Stimulated activated effector memory CD8-positive, alpha-beta T cell treated with anti-CD3 and anti-CD28 coated beads, Interleukin-12 subunit alpha, Interleukin-12 subunit beta, amount 100 ng/mL, for 72 hours (primary cell): ENCODE data around the gene MRPL34.

Source experiments
- ATAC-seq: fragments of 150-1000 bp; cut with Tn5 transposase; 2 replicates; pipeline ENCODE4 v1.10.0; 2021
- DNase-seq, 2 donors: peaks; one replicate each; pipeline ENCODE4 v3.0.0; 2021 to 2022; ENCODE audit warnings: low spot score in 2 of 2
- H3K27ac Mint-ChIP-seq: one replicate; pipeline ENCODE4 v1.8.0; 2022; ENCODE audit warnings: mild to moderate bottlenecking, mixed read lengths
- H3K36me3 Mint-ChIP-seq: one replicate; pipeline ENCODE4 v1.8.0; 2022; ENCODE audit warnings: mild to moderate bottlenecking, mixed read lengths
- H3K4me1 Mint-ChIP-seq: one replicate; pipeline ENCODE4 v1.8.0; 2022; ENCODE audit warnings: mixed read lengths
- H3K4me3 Mint-ChIP-seq: one replicate; pipeline ENCODE4 v1.8.0; 2022; ENCODE audit warnings: mild to moderate bottlenecking, mixed read lengths
- H3K9me3 Mint-ChIP-seq: one replicate; pipeline ENCODE4 v1.8.0; 2022; ENCODE audit warnings: mixed read lengths

The MRPL34 gene

DNA sequence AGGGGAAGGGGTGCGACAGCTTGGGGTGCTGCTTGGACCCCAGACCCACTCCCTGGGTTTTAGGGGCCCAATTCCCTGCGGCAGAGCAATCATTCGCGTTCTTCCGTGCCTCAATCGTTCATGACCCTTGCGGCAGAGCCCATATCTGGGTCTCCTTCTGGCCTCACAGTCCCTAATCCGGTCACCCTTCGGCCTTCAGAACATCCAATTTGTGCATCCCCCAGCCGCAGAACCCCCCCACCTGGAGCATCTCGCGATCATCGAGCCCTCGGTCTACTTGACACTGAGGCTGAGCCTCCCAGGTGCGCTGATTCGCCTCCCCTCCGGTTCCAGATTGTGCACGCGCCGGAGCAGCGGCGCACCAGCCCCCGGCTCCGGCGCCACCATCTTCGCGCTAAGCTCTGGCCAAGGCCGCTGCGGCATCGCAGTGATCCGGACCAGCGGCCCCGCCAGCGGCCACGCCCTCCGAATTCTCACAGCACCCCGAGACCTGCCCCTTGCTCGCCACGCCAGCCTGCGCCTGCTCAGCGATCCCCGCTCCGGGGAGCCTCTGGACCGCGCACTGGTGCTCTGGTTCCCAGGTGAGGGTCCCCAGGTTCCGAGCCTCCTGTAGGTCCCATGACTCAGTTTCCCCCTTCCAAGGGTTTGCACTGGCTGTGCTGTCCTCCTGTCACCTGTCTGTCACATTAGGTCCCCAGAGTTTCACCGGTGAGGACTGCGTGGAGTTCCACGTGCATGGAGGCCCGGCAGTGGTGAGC lies 32.2 kb downstream of the MRPL34 start:
- Mint-ChIP-seq H3K36me3 (peaks cover 45% of the 10 kb centered on the region), H3K4me1 (peaks cover 44% of the 10 kb centered on the region), H3K9me3 (no peaks in the 10 kb centered on the region), H3K27ac (peak overlapping the region; percentile 98), H3K4me3 (peak overlapping the region; percentile 98)
- ATAC-seq (peak; percentile 2), DNase-seq (peak in 1 of 2 donors; percentile 68)

- Mint-ChIP-seq H3K27ac (no peak overlapping the region), H3K9me3 (no peaks in the 10 kb centered on the region), H3K4me3 (peak overlapping the region; percentile 98), H3K4me1 (peaks cover 38% of the 10 kb centered on the region), H3K36me3 (peaks cover 47% of the 10 kb centered on the region)
- DNase-seq (no peak), ATAC-seq (no peak)
Measured at GRCh38 chr19:17338433-17339078, 32.9 kb downstream of the MRPL34 start.

DNA sequence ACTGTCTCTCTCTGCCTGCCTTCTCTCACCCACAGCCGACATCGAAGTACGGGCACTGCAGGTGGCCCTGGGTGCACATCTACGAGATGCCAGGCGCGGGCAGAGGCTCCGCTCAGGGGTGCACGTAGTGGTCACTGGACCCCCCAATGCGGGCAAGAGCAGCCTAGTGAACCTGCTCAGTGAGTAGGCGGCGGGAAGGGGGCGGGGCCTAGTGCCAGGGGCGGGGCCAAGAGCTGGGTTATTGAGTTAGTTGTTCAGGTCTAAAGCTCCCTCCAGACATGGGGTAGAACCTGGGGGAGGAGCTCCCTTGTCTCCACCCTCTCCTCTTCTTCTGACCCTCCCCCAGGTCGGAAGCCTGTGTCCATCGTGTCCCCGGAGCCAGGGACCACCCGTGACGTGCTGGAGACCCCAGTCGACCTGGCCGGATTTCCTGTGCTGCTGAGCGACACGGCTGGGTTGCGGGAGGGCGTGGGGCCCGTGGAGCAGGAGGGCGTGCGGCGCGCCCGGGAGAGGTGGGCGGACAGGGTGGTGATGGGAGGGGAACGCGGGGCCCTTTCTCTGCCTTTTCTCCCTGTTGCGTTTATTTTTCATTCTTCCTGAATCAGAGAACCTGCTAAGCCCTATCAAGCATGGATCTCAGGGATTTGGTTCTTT lies 33.5 kb downstream of the MRPL34 start:
- Mint-ChIP-seq H3K4me3 (peak overlapping the region; percentile 98), H3K27ac (no peak overlapping the region), H3K4me1 (peaks cover 32% of the 10 kb centered on the region), H3K9me3 (no peaks in the 10 kb centered on the region), H3K36me3 (peaks cover 47% of the 10 kb centered on the region)
- no peak for DNase-seq
- no peak for ATAC-seq

- ATAC-seq (no peak), DNase-seq (no peak)
- peaks cover 47% of the 10 kb centered on the region for H3K36me3 Mint-ChIP-seq
- H3K4me3 Mint-ChIP-seq = no peak overlapping the region
- H3K27ac Mint-ChIP-seq = no peak overlapping the region
- H3K4me1 Mint-ChIP-seq = peaks cover 24% of the 10 kb centered on the region
- H3K9me3 Mint-ChIP-seq = no peaks in the 10 kb centered on the region
Measured at GRCh38 chr19:17340302-17340870, 34.7 kb downstream of the MRPL34 start.

DNA sequence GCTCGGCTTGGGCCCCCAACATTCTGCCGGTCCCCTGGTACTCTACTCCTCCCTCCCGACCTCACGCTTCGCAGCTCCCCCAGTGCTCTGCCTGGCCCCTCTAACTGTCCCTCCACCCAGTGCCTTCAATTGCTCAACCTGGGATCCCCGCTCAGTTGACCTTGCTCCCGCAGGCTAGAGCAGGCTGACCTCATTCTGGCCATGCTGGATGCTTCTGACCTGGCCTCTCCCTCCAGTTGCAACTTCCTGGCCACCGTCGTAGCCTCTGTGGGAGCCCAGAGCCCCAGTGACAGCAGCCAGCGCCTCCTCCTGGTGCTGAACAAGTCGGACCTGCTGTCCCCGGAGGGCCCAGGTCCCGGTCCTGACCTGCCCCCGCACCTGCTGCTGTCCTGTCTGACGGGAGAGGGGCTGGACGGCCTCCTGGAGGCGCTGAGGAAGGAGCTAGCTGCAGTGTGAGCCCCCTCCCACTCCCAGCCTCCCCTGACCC lies 35.2 kb downstream of the MRPL34 start:
- Mint-ChIP-seq H3K4me3 (no peak overlapping the region), H3K4me1 (peaks cover 25% of the 10 kb centered on the region), H3K36me3 (peaks cover 47% of the 10 kb centered on the region), H3K9me3 (no peaks in the 10 kb centered on the region), H3K27ac (peak overlapping the region; percentile 61)
- DNase-seq (no peak), ATAC-seq (no peak)

GRCh38 chr19:17341386-17341785 lies 35.7 kb downstream of the MRPL34 start:
- no peak overlapping the region for H3K4me3 Mint-ChIP-seq
- ATAC-seq (no peak), DNase-seq (no peak)
- H3K36me3 Mint-ChIP-seq = peaks cover 47% of the 10 kb centered on the region
- peaks cover 27% of the 10 kb centered on the region for H3K4me1 Mint-ChIP-seq
- H3K27ac Mint-ChIP-seq = peak overlapping the region; percentile 61
- no peaks in the 10 kb centered on the region for H3K9me3 Mint-ChIP-seq

DNA sequence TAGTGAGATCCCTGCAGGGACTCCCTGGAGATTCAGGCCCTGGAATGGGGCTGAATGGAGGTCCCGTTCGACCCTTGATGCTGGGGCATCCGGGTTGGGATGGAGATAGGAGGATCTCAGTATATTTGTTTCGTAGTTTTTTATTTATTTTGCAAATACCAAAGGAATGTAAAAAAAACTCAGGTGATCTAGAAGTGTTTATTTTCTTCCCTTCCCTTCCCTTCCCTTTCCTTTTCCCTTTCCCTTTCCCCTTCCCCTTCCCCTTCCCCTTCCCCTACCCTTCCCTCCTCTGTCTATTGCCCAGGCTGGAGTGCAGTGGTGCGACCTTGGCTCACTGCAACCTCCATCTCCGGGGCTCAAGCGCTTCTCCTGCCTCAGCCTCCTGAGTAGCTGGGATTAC lies 36.2 kb downstream of the MRPL34 start:
- H3K27ac Mint-ChIP-seq = peak overlapping the region; percentile 61
- ATAC-seq = no peak
- peaks cover 47% of the 10 kb centered on the region for H3K36me3 Mint-ChIP-seq
- no peak overlapping the region for H3K4me3 Mint-ChIP-seq
- H3K4me1 Mint-ChIP-seq = peaks cover 24% of the 10 kb centered on the region
- no peaks in the 10 kb centered on the region for H3K9me3 Mint-ChIP-seq
- no peak for DNase-seq

DNA sequence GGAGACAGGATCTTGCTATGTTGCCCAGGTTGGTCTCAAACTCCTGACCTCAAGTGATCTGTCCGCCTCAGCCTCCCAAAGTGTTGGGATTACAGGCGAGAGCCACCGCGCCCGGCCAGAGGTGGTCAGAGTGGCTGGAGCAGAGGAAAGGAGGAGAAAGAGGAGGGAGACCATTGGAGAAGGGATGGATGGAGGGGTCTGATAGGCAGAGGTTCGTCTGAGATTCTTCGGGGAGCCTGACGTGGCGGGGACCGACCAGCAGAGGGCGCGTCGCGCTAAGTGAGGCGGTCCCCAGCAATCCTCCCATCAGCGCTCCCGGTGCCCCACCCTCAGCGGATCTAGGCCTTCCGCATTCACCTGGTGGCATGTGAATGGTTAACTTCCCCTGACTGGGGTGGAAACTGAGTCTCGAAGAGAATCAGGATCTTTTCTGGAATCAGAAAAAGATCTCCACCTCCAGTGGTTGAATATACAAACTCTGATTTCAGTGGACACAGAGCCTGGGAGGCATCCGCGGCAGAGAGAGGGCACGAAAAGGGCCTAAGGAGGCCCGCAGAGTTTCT lies 40.5 kb downstream of the MRPL34 start:
- ATAC-seq (peak; percentile 93), DNase-seq (peak; percentile 83 to 90)
- Mint-ChIP-seq H3K27ac (no peak overlapping the region), H3K4me1 (peaks cover 8% of the 10 kb centered on the region), H3K4me3 (no peak overlapping the region), H3K36me3 (peaks cover 19% of the 10 kb centered on the region), H3K9me3 (no peaks in the 10 kb centered on the region)

- no peaks in the 10 kb centered on the region for H3K9me3 Mint-ChIP-seq
- H3K4me3 Mint-ChIP-seq = no peak overlapping the region
- no peak for ATAC-seq
- peaks cover 7% of the 10 kb centered on the region for H3K36me3 Mint-ChIP-seq
- DNase-seq = no peak
- H3K4me1 Mint-ChIP-seq = peaks cover 14% of the 10 kb centered on the region
- peak overlapping the region; percentile 5 for H3K27ac Mint-ChIP-seq
Measured at GRCh38 chr19:17347361-17347760, 41.7 kb downstream of the MRPL34 start.

- DNase-seq (no peak), ATAC-seq (no peak)
- no peaks in the 10 kb centered on the region for H3K9me3 Mint-ChIP-seq
- peak overlapping the region; percentile 5 for H3K27ac Mint-ChIP-seq
- H3K36me3 Mint-ChIP-seq = peaks cover 2% of the 10 kb centered on the region
- H3K4me3 Mint-ChIP-seq = no peak overlapping the region
- peaks cover 14% of the 10 kb centered on the region for H3K4me1 Mint-ChIP-seq
Measured at GRCh38 chr19:17347877-17348276, 42.2 kb downstream of the MRPL34 start.

- H3K4me1 Mint-ChIP-seq = peaks cover 21% of the 10 kb centered on the region
- no peak overlapping the region for H3K4me3 Mint-ChIP-seq
- H3K9me3 Mint-ChIP-seq = no peaks in the 10 kb centered on the region
- no peaks in the 10 kb centered on the region for H3K36me3 Mint-ChIP-seq
- no peak overlapping the region for H3K27ac Mint-ChIP-seq
- ATAC-seq (no peak), DNase-seq (no peak)
Measured at GRCh38 chr19:17348700-17349099, 43.0 kb downstream of the MRPL34 start.

GRCh38 chr19:17351815-17352435 lies 46.3 kb downstream of the MRPL34 start:
- Mint-ChIP-seq H3K27ac (no peak overlapping the region), H3K4me3 (no peak overlapping the region), H3K9me3 (no peaks in the 10 kb centered on the region), H3K36me3 (no peaks in the 10 kb centered on the region), H3K4me1 (peaks cover 14% of the 10 kb centered on the region)
- ATAC-seq (no peak), DNase-seq (no peak)

GRCh38 chr19:17352608-17353280 lies 47.1 kb downstream of the MRPL34 start:
- H3K36me3 Mint-ChIP-seq = no peaks in the 10 kb centered on the region
- no peak overlapping the region for H3K4me3 Mint-ChIP-seq
- peaks cover 14% of the 10 kb centered on the region for H3K4me1 Mint-ChIP-seq
- ATAC-seq = no peak
- H3K9me3 Mint-ChIP-seq = no peaks in the 10 kb centered on the region
- peak overlapping the region; percentile 38 for H3K27ac Mint-ChIP-seq
- DNase-seq = no peak

DNA sequence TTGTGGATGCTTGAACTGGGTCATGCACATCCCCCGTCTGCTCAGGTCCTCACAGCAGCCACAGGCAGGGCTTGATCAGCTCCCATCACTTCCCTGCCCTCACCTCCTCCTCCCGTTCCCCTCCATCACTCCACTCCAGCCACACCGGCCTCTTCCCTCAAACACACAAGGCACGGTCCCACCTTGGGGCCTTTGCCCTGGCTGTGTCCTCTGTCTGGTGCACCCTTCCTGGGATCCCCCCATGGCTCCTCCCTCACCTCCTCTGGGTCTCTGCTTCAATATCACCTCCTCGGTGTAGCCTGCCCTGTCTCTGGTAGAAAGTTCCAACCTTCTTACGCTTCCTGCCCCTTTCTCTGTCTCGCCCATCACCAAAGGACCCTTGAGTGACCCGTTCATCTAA lies 47.7 kb downstream of the MRPL34 start:
- no peak overlapping the region for H3K4me3 Mint-ChIP-seq
- H3K4me1 Mint-ChIP-seq = peaks cover 14% of the 10 kb centered on the region
- H3K36me3 Mint-ChIP-seq = no peaks in the 10 kb centered on the region
- peak overlapping the region; percentile 38 for H3K27ac Mint-ChIP-seq
- H3K9me3 Mint-ChIP-seq = no peaks in the 10 kb centered on the region
- no peak for ATAC-seq
- DNase-seq = no peak
